Osteocyte (in vitro differentiated cells): ENCODE results near the gene MCL1. TPM values are rescaled to one million over a fixed set of nuclear protein-coding genes. Genes with fewer than 3 reads are reported as not detected.

Experiments
- DNase-seq: peaks from one replicate; pipeline ENCODE4 v3.0.0; 2021; ENCODE audit warnings: mixed read lengths; ENCODE audit not compliant: unreplicated experiment; ENCODE audit errors: extremely low spot score
- H3K27ac Mint-ChIP-seq: one replicate; pipeline ENCODE4 v1.8.0; 2021; ENCODE audit warnings: mild to moderate bottlenecking, mixed read lengths; ENCODE audit not compliant: unreplicated experiment
- H3K27me3 Mint-ChIP-seq: one replicate; pipeline ENCODE4 v1.8.0; 2021; ENCODE audit warnings: mixed read lengths; ENCODE audit not compliant: unreplicated experiment
- H3K36me3 Mint-ChIP-seq: one replicate; pipeline ENCODE4 v1.8.0; 2021; ENCODE audit warnings: mixed read lengths; ENCODE audit not compliant: unreplicated experiment
- H3K4me1 Mint-ChIP-seq: one replicate; pipeline ENCODE4 v1.8.0; 2021; ENCODE audit warnings: mixed read lengths; ENCODE audit not compliant: unreplicated experiment
- H3K4me3 Mint-ChIP-seq: one replicate; pipeline ENCODE4 v1.8.0; 2021; ENCODE audit warnings: mild to moderate bottlenecking, moderate library complexity, mixed read lengths; ENCODE audit not compliant: unreplicated experiment
- H3K9me3 Mint-ChIP-seq: one replicate; pipeline ENCODE4 v1.8.0; 2021; ENCODE audit warnings: mixed read lengths; ENCODE audit not compliant: unreplicated experiment
- total RNA-seq: library from RNA; stranded (reverse); gene quantifications from 2 replicates; pipeline ENCODE4 v1.2.1, GENCODE V29; 2021
- TF ChIP-seq, protein P1 (sequence below): fragments of 200-600 bp; sonication (generic); IDR thresholded peaks from 2 replicates; pipeline ENCODE4 v1.5.0; 2021; ENCODE audit warnings: antibody characterized with exemption, mild to moderate bottlenecking, moderate library complexity

Gene MCL1
- total RNA-seq, 1 donor from 2014 or later: 296 TPM

DNA sequence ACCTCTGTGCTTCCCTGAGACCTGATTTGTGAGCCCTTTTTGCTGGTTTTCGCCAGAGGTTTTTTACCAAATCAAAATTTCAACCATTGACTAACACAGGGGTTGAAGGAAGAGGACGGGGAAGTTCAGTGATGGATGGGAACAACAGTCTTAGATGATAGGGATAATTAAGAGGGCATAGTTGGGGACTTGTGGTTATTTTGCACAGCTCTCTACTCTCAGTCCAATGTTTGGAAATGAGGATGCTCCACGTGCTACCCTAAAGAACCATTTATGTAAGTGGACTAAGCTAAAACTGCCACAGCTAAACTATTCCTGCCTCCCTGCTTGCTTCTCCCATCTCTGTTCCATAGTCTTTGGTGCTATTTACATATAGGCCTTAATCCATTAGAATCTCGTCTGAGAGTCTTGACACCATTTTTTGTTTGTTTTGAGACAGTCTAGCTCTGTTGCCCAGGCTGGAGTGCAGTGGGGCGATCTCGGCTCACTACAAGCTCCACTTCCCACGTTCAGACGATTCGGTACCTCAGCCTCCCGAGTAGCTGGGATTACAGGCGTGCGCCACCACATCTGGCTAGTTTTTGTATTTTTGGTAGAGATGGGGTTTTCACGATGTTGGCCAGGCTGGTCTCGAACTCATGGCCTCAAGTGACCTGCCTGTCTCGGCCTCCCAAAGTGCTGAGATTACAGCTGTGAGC lies 684 bp upstream of the MCL1 start:
- Mint-ChIP-seq H3K27ac (peak overlapping the region; percentile 98), H3K4me3 (peak overlapping the region; percentile 74), H3K36me3 (peaks cover 37% of the 10 kb centered on the region), H3K9me3 (no peaks in the 10 kb centered on the region), H3K4me1 (peaks cover 27% of the 10 kb centered on the region), H3K27me3 (no peaks in the 10 kb centered on the region)
- TF ChIP-seq, protein P1, sequence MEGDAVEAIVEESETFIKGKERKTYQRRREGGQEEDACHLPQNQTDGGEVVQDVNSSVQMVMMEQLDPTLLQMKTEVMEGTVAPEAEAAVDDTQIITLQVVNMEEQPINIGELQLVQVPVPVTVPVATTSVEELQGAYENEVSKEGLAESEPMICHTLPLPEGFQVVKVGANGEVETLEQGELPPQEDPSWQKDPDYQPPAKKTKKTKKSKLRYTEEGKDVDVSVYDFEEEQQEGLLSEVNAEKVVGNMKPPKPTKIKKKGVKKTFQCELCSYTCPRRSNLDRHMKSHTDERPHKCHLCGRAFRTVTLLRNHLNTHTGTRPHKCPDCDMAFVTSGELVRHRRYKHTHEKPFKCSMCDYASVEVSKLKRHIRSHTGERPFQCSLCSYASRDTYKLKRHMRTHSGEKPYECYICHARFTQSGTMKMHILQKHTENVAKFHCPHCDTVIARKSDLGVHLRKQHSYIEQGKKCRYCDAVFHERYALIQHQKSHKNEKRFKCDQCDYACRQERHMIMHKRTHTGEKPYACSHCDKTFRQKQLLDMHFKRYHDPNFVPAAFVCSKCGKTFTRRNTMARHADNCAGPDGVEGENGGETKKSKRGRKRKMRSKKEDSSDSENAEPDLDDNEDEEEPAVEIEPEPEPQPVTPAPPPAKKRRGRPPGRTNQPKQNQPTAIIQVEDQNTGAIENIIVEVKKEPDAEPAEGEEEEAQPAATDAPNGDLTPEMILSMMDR: no peak
- no peak for DNase-seq

DNA sequence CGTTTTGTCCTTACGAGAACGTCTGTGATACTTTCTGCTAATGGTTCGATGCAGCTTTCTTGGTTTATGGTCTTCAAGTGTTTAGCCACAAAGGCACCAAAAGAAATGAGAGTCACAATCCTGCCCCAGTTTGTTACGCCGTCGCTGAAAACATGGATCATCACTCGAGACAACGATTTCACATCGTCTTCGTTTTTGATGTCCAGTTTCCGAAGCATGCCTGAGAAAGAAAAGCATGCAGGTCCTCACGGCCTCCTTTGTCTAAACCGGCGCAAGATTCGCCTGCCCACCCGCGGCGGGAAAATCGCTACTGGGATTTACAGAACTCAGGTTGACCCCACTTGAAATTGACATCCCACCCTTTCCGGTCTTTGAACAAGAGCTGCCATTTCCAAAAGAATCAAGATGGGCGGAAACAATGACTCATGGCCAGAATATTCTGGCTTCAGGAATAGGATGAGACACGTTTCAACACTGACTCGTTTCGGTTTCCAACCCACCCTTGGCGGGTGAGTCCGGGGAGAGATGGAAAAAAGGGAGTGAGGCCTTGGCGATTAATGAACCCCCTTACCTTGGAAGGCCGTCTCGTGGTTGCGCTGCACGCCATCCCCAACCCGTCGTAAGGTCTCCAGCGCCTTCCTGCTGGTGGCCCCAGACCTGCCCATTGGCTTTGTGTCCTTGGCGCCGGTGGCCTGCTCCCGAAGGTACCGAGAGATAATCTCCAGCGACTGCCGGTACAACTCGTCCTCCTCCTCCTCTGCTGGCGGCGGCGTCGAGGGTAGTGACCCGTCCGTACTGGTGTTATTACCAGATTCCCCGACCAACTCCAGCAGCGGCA lies 919 bp downstream of the MCL1 start:
- Mint-ChIP-seq H3K27me3 (no peaks in the 10 kb centered on the region), H3K4me3 (peak overlapping the region; percentile 91), H3K36me3 (peaks cover 50% of the 10 kb centered on the region), H3K27ac (peak overlapping the region; percentile 96), H3K9me3 (no peaks in the 10 kb centered on the region), H3K4me1 (peaks cover 42% of the 10 kb centered on the region)
- no peak for DNase-seq
- TF ChIP-seq, protein P1: no peak

DNA sequence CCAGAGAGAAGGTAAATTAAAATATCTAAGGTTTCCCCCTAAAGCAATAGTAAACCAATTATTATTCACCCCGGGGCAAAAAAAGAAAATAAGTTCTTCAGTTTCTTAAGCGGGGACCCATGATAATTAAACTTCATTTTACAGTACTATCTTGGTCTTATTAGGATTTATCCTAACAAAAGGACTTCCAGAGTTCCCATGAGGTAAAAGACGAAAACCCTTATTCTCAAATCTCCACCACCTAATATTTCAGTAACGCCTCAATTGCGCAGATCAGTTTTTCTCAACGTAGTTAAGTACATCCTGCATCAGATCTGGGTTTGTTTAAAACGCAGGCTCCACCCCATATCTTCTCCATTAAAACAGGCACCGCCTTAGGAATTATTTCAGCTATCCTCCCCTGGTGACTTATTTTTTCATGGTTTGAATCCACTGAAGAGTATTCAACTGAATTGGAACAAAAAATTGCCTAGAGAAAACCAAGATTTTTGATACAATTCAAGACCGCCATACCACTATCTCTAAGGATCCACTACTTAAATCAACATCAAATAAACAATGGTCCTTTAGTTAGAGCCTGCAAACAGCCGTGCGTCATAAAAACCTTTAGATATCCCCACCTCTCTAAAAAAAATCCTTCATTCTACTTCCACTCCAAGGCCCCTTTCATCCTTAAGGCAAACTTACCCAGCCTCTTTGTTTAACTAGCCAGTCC lies 1.7 kb downstream of the MCL1 start:
- TF ChIP-seq, protein P1: no peak
- H3K9me3 Mint-ChIP-seq: no peaks in the 10 kb centered on the region
- H3K27me3 Mint-ChIP-seq: no peaks in the 10 kb centered on the region
- H3K4me3 Mint-ChIP-seq: peak overlapping the region; percentile 91
- peaks cover 48% of the 10 kb centered on the region for H3K4me1 Mint-ChIP-seq
- peaks cover 57% of the 10 kb centered on the region for H3K36me3 Mint-ChIP-seq
- peak overlapping the region; percentile 96 for H3K27ac Mint-ChIP-seq
- DNase-seq: no peak

DNA sequence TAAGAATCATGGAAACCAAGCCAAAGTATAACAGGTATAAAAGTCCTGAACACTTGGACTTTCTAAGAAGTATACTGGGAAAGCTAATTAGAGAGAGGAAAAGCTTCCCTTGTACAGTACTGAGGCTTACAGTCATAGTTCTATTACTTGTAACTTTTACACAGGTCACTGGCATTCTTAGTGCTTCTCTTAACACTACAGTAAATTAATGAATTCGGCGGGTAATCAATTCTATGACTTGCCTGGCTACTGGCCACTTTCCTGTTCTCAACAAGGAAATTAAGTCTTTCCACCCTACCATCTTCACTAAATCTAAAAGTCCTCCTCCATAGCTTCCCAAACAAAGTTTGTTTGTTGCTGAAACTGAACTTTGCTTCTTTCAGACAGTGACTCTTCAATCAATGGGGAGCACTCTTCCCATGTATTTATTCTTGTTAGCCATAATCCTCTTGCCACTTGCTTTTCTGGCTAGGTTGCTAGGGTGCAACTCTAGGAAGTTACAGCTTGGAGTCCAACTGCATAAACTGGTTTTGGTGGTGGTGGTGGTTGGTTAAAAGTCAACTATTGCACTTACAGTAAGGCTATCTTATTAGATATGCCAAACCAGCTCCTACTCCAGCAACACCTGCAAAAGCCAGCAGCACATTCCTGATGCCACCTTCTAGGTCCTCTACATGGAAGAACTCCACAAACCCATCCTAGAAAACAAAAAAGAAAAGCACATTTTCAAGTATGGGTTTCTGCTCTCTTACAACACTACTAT lies 2.4 kb downstream of the MCL1 start:
- Mint-ChIP-seq H3K9me3 (no peaks in the 10 kb centered on the region), H3K27me3 (no peaks in the 10 kb centered on the region), H3K27ac (peak overlapping the region; percentile 96), H3K4me3 (peak overlapping the region; percentile 91), H3K36me3 (peaks cover 63% of the 10 kb centered on the region), H3K4me1 (peaks cover 52% of the 10 kb centered on the region)
- TF ChIP-seq, protein P1: no peak
- DNase-seq: no peak
